HG03108 (cell line): ENCODE data around the gene SIVA1.

Experiments used
- ATAC-seq: cut with Tn5 transposase; IDR thresholded peaks from one replicate; pipeline ENCODE4 v1.9.1; 2021; ENCODE audit warnings: moderate library complexity; ENCODE audit not compliant: unreplicated experiment

The SIVA1 gene

GRCh38 chr14:104734051-104734587 lies 18.8 kb upstream of the SIVA1 start:
- ATAC-seq, result no peak

GRCh38 chr14:104734601-104734990 lies 18.4 kb upstream of the SIVA1 start:
- ATAC-seq, result no peak

- no peak for ATAC-seq
Measured at GRCh38 chr14:104734991-104735779, 17.8 kb upstream of the SIVA1 start.

GRCh38 chr14:104735830-104736642 lies 16.9 kb upstream of the SIVA1 start:
- no peak for ATAC-seq

GRCh38 chr14:104738375-104739019 lies 14.4 kb upstream of the SIVA1 start:
- ATAC-seq, result no peak

GRCh38 chr14:104739026-104739425 lies 13.9 kb upstream of the SIVA1 start:
- no peak for ATAC-seq

- ATAC-seq, result no peak
Measured at GRCh38 chr14:104739546-104740516, 13.1 kb upstream of the SIVA1 start.

- ATAC-seq, result no peak
Measured at GRCh38 chr14:104741108-104741802, 11.7 kb upstream of the SIVA1 start.

- ATAC-seq, result no peak
Measured at GRCh38 chr14:104741803-104742251, 11.1 kb upstream of the SIVA1 start.

- ATAC-seq, result no peak
Measured at GRCh38 chr14:104742586-104743455, 10.1 kb upstream of the SIVA1 start.

- no peak for ATAC-seq
Measured at GRCh38 chr14:104743461-104744380, 9.2 kb upstream of the SIVA1 start.

- no peak for ATAC-seq
Measured at GRCh38 chr14:104744484-104744883, 8.5 kb upstream of the SIVA1 start.

GRCh38 chr14:104745431-104745830 lies 7.5 kb upstream of the SIVA1 start:
- no peak for ATAC-seq

- no peak for ATAC-seq
Measured at GRCh38 chr14:104746071-104746545, 6.8 kb upstream of the SIVA1 start.

- ATAC-seq, result no peak
Measured at GRCh38 chr14:104746934-104747481, 5.9 kb upstream of the SIVA1 start.

GRCh38 chr14:104747876-104748275 lies 5.1 kb upstream of the SIVA1 start:
- ATAC-seq, result no peak

GRCh38 chr14:104749111-104749649 lies 3.8 kb upstream of the SIVA1 start:
- ATAC-seq, result no peak
